Right lobe of liver (tissue), 6 donors: ENCODE results near the gene TMEM238. TPM values are rescaled to one million over a fixed set of nuclear protein-coding genes. Genes with fewer than 3 reads are reported as not detected.

Experiments
- ATAC-seq, 4 donors: fragments of 200-7000 bp; cut with Tn5 transposase; one replicate each; pipeline ENCODE4 v1.9.1; 2020; ENCODE audit warnings: mild to moderate bottlenecking in 4 of 4, moderate library complexity in 4 of 4
- DNase-seq, 3 donors: peaks; one replicate each; pipeline ENCODE4 v3.0.0-alpha.2; 2020
- H3K27ac ChIP-seq, 3 donors: fragments of 200-600 bp; one replicate each; pipeline ENCODE4 v1.8.0; 2022
- H3K27me3 ChIP-seq, 2 donors: fragments of 200-600 bp; one replicate each; pipeline ENCODE4 v1.8.0; 2022
- H3K36me3 ChIP-seq, 4 donors: fragments of 200-600 bp; sonication (generic) in 1 of 4; one replicate each; pipeline versions ENCODE4 v1.5.1 to v1.8.0; 2017 to 2022; ENCODE audit warnings: control low read depth in 1 of 4
- H3K4me1 ChIP-seq, 4 donors: fragments of 200-600 bp; sonication (generic) in 1 of 4; one replicate each; pipeline versions ENCODE4 v1.5.1 to v1.8.0; 2017 to 2022; ENCODE audit warnings: control low read depth in 1 of 4
- H3K4me3 ChIP-seq, 3 donors: fragments of 200-600 bp; one replicate each; pipeline ENCODE4 v1.8.0; 2022
- H3K9me3 ChIP-seq, 4 donors: fragments of 200-600 bp; sonication (generic) in 1 of 4; one replicate each; pipeline versions ENCODE4 v1.5.1 to v1.8.0; 2017 to 2022; ENCODE audit warnings: control low read depth in 1 of 4
- CTCF ChIP-seq, 4 donors: fragments of 200-600 bp in 3 of 4; fragments of 450-650 bp in 1 of 4; IDR thresholded peaks; one replicate each; pipeline versions ENCODE4 v1.5.1 to v1.8.0; 2016 to 2022; ENCODE audit warnings: antibody characterized with exemption in 4 of 4, mild to moderate bottlenecking in 2 of 4
- POLR2A ChIP-seq: fragments of 450-650 bp; IDR thresholded peaks from one replicate; pipeline ENCODE4 v1.6.1; 2017; ENCODE audit warnings: antibody characterized with exemption, mild to moderate bottlenecking
- WGBS: methylation state at CpG from one replicate; pipeline ENCODE4 v1.1.6; 2018; ENCODE audit warnings: low coverage, low lambda C conversion rate; ENCODE audit not compliant: insufficient coverage; ENCODE audit errors: missing lambda C conversion rate; 5-methylcytosine and 5-hydroxymethylcytosine counted together
- intact Hi-C, 2 donors: fragments of 100-400 bp; cut with DNase I; formaldehyde crosslinking; loops; one replicate each; pipeline versions ENCODE4 v1.11.2 to v1.14.1; 2022
- total RNA-seq, 6 experiments: library from RNA; depleted of rRNA in 2 of 6; stranded (reverse); fragments of >200 nt in 2 of 6; fragmentation: NEBNext Ultra II Directional in 3 of 6; extraction: Animal tissue kit (Norgen Biotek cat#: 25700) in 3 of 6; gene quantifications; one replicate each; pipeline versions ENCODE4 v1.1.0 to v1.2.4, GENCODE V29; 2016 to 2023
- donor health status: DM: no; HTN: yes; CAD: no.
- donor health status: DM: no; HTN: no; CAD: no.
- donor health status: DM: no; HTN: no; CAD: no.
- donor health status: DM: no; HTN: yes; CAD: no.
- donor health status: DM: no; HTN: yes; CAD: no.

Gene TMEM238
- total RNA-seq, 6 experiments from 2014 or later: 10.8 to 19.7 (median 14.8) TPM

GRCh38 chr19:55360902-55361301, 23.2 kb downstream of the TMEM238 start:
- H3K36me3 ChIP-seq: no peaks in the 10 kb centered on the region
- no peaks in the 10 kb centered on the region for H3K27me3 ChIP-seq
- no peak overlapping the region for H3K27ac ChIP-seq
- TF ChIP-seq POLR2A: no peak
- no peak for TF ChIP-seq CTCF (IDR thresholded peaks at IDR 0.05)
- H3K9me3 ChIP-seq: no peaks in the 10 kb centered on the region
- ATAC-seq (no peak), DNase-seq (no peak)
- H3K4me1 ChIP-seq: no peaks in the 10 kb centered on the region
- no peak overlapping the region for H3K4me3 ChIP-seq
- no CpG with 5 or more reads among the region's 16 CpGs for WGBS
- intact Hi-C loops: no loop called here

DNA sequence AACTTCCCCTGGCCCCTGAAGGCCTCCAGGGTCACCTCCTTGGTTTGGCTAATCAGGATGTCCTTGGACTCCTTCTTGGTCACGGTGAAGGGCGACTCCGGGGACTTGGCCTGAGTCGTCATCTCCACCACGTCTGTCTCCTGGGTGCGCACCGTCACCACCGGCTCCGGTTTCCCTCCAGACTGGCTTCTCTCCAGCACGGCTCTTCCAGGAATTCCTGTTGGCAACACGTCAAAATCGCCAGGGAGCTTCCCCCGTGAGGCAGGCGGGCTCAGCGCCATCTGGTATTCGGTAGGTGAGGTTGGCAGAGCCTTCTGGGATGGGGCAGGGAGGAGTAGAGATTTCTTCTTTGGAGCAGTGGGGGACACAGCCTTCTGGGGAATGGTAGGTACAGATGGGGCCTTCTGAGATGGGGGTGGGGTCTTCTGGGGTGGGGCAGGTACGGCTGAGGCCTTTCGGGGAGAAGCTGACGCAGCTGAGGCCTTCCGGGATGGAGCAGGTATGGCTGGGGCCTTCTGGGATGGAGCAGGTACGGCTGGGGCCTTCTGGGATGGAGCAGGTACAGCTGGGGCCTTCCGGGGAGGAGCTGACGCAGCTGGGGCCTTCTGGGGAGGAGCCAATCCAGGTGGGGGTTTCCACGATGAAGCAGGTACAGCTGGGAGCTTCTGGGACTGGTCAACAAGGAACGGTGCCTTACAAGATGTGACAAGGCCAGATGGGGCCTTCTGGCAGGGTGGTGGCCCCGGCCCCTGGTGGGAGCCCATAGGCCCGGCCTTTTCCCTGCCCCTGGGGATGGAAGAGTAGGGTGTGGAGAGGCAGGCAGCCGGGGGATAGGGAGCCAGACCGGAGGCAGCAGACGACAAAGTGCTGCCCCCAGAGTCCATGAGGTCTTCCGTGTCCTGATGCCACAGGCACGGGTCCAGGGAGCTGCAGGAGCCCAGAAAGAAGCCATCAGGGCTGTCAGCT, 24.9 kb downstream of the TMEM238 start:
- no peak overlapping the region for H3K27ac ChIP-seq
- H3K4me3 ChIP-seq: no peak overlapping the region
- no peaks in the 10 kb centered on the region for H3K4me1 ChIP-seq
- intact Hi-C loops: no loop called here
- ATAC-seq (no peak), DNase-seq (peak in 1 of 3 donors; percentile 16)
- no peaks in the 10 kb centered on the region for H3K27me3 ChIP-seq
- 58% methylated on average over 11 of the region's 32 CpGs for WGBS
- TF ChIP-seq CTCF (IDR thresholded peaks at IDR 0.05) (no peak), POLR2A (no peak)
- H3K36me3 ChIP-seq: no peaks in the 10 kb centered on the region
- no peaks in the 10 kb centered on the region for H3K9me3 ChIP-seq

- no peak for ATAC-seq
- Histone ChIP-seq H3K4me1 (peaks cover 0 to 3% (median 0%) of the 10 kb centered on the region in 4 donors), H3K27ac (no peak overlapping the region), H3K27me3 (peaks cover 0 to 3% of the 10 kb centered on the region in 2 donors), H3K9me3 (no peaks in the 10 kb centered on the region), H3K36me3 (no peaks in the 10 kb centered on the region), H3K4me3 (no peak overlapping the region)
- TF ChIP-seq CTCF (IDR thresholded peaks at IDR 0.05) (no peak), POLR2A (no peak)
- no peak for DNase-seq
- 87% methylated on average over 7 of the region's 19 CpGs for WGBS
- intact Hi-C loops: no loop called here
Measured at GRCh38 chr19:55358493-55358892, 25.6 kb downstream of the TMEM238 start.

- Histone ChIP-seq H3K27ac (no peak overlapping the region), H3K4me1 (peaks cover 0 to 6% (median 0%) of the 10 kb centered on the region in 4 donors), H3K27me3 (peaks cover 0 to 11% of the 10 kb centered on the region in 2 donors), H3K9me3 (no peaks in the 10 kb centered on the region), H3K36me3 (no peaks in the 10 kb centered on the region), H3K4me3 (no peak overlapping the region)
- no peak for ATAC-seq
- intact Hi-C loops: no loop called here
- WGBS: 33% methylated on average over 8 of the region's 13 CpGs
- no peak for DNase-seq
- TF ChIP-seq CTCF (IDR thresholded peaks at IDR 0.05) (no peak), POLR2A (no peak)
Measured at GRCh38 chr19:55355213-55355821, 28.8 kb downstream of the TMEM238 start.
